Mesendoderm (in vitro differentiated cells): ENCODE data around the gene NFATC3.
A peak's percentile ranks its signal among the peaks of the same experiment; 100 is the strongest.

Source experiments
- DNase-seq: peaks from one replicate; pipeline ENCODE4 v3.0.0; 2013
- H2AK5ac ChIP-seq: 2 replicates; pipeline ENCODE4 v1.6.1; 2013; ENCODE audit warnings: low read length, inconsistent platforms
- H2BK120ac ChIP-seq: 2 replicates; pipeline ENCODE4 v1.6.1; 2013; ENCODE audit warnings: low read depth, mild to moderate bottlenecking, low read length, moderate library complexity, mixed read lengths
- H2BK15ac ChIP-seq: replicated peaks from 2 replicates; pipeline ENCODE4 v1.6.1; 2013; ENCODE audit warnings: low read depth, mild to moderate bottlenecking, moderate library complexity
- H2BK5ac ChIP-seq: 2 replicates; pipeline ENCODE4 v1.6.1; 2013; ENCODE audit warnings: low read length, inconsistent platforms
- H3K18ac ChIP-seq: 2 replicates; pipeline ENCODE4 v1.6.1; 2013; ENCODE audit warnings: mild to moderate bottlenecking, low read length, mixed read lengths
- H3K23ac ChIP-seq: one replicate; pipeline ENCODE4 v1.6.1; 2013; ENCODE audit warnings: low read length
- H3K27ac ChIP-seq: 2 replicates; pipeline ENCODE4 v1.5.1; 2013; ENCODE audit warnings: low read depth, mild to moderate bottlenecking, inconsistent platforms, low read length, moderate library complexity
- H3K27me3 ChIP-seq: 2 replicates; pipeline ENCODE4 v1.6.1; 2013; ENCODE audit warnings: low read length, control low read depth, mild to moderate bottlenecking, inconsistent platforms; ENCODE audit not compliant: insufficient read depth, poor library complexity
- H3K36me3 ChIP-seq: 2 replicates; pipeline ENCODE4 v1.6.1; 2013; ENCODE audit warnings: low read length, inconsistent platforms; ENCODE audit not compliant: control insufficient read depth, insufficient read depth
- H3K4ac ChIP-seq: one replicate; pipeline ENCODE4 v1.6.1; 2013; ENCODE audit warnings: low read depth, mild to moderate bottlenecking, low read length, moderate library complexity
- H3K4me1 ChIP-seq: 2 replicates; pipeline ENCODE4 v1.6.1; 2013; ENCODE audit warnings: low read depth, low read length, inconsistent platforms; ENCODE audit not compliant: control insufficient read depth
- H3K4me2 ChIP-seq: 2 replicates; pipeline ENCODE4 v1.6.1; 2013; ENCODE audit warnings: low read length
- H3K4me3 ChIP-seq: 2 replicates; pipeline ENCODE4 v1.5.1; 2013; ENCODE audit warnings: mild to moderate bottlenecking, low read length
- H3K56ac ChIP-seq: one replicate; pipeline ENCODE4 v1.6.1; 2013; ENCODE audit warnings: low read length
- H3K79me1 ChIP-seq: 2 replicates; pipeline ENCODE4 v1.6.1; 2013; ENCODE audit warnings: low read length, inconsistent platforms
- H3K79me2 ChIP-seq: 2 replicates; pipeline ENCODE4 v1.6.1; 2013; ENCODE audit warnings: mild to moderate bottlenecking, low read length; ENCODE audit not compliant: control insufficient read depth, insufficient read depth
- H3K9ac ChIP-seq: 2 replicates; pipeline ENCODE4 v1.6.1; 2013; ENCODE audit warnings: low read length, inconsistent platforms
- H4K5ac ChIP-seq: one replicate; pipeline ENCODE4 v1.6.1; 2013; ENCODE audit warnings: low read length
- H4K8ac ChIP-seq: one replicate; pipeline ENCODE4 v1.6.1; 2013; ENCODE audit warnings: low read depth, mild to moderate bottlenecking, control low read depth, low read length, moderate library complexity
- WGBS: extraction: QIAGEN DNeasy Blood & Tissue Kit; methylation state at CpG from one replicate; pipeline ENCODE4 v1.1.7; 2013; ENCODE audit warnings: low lambda C conversion rate, missing lambda C conversion rate; ENCODE audit not compliant: insufficient coverage; ENCODE audit errors: extremely low coverage; 5-methylcytosine and 5-hydroxymethylcytosine counted together

NFATC3 gene

DNA sequence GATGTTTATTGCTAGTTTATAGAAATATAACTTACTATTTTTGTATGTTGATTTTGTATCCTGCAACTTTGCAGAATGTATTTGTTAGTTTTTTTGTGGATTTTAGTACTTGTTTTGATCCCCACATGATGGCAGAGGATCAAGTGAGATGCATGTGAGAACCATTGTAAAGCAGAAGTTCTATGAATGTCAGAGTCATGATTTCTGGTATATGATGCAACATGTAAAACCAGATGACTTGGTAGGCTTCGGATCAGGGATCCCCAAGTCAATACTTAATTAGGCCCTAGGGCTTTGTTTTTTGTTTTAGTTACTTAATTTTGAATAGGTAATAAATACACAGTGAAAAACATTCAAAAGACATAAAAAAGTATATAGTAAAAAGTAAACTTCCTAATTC lies 104.9 kb downstream of the NFATC3 start:
- Histone ChIP-seq H3K4me1 (no peaks in the 10 kb centered on the region), H3K79me1 (no peaks in the 10 kb centered on the region), H3K18ac (no peak overlapping the region), H3K4ac (no peak overlapping the region), H3K79me2 (no peaks in the 10 kb centered on the region), H2BK120ac (no peak overlapping the region), H3K56ac (no peak overlapping the region), H3K4me2 (no peak overlapping the region), H2BK15ac (no peak overlapping the region), H3K23ac (no peak overlapping the region), H4K8ac (no peak overlapping the region), H3K36me3 (peaks cover 4% of the 10 kb centered on the region), H4K5ac (no peak overlapping the region), H3K4me3 (no peak overlapping the region), H2AK5ac (no peak overlapping the region), H3K27ac (no peak overlapping the region), H3K9ac (no peak overlapping the region), H3K27me3 (no peaks in the 10 kb centered on the region), H2BK5ac (no peak overlapping the region)
- no CpG with 5 or more reads among the region's 1 CpG for WGBS
- no peak for DNase-seq

DNA sequence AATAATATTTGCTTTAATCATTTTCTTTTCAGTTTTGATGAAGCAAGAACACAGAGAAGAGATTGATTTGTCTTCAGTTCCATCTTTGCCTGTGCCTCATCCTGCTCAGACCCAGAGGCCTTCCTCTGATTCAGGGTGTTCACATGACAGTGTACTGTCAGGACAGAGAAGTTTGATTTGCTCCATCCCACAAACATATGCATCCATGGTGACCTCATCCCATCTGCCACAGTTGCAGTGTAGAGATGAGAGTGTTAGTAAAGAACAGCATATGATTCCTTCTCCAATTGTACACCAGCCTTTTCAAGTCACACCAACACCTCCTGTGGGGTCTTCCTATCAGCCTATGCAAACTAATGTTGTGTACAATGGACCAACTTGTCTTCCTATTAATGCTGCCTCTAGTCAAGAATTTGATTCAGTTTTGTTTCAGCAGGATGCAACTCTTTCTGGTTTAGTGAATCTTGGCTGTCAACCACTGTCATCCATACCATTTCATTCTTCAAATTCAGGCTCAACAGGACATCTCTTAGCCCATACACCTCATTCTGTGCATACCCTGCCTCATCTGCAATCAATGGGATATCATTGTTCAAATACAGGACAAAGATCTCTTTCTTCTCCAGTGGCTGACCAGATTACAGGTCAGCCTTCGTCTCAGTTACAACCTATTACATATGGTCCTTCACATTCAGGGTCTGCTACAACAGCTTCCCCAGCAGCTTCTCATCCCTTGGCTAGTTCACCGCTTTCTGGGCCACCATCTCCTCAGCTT lies 105.8 kb downstream of the NFATC3 start:
- Histone ChIP-seq H4K5ac (no peak overlapping the region), H3K4ac (no peak overlapping the region), H3K4me2 (no peak overlapping the region), H3K36me3 (peaks cover 4% of the 10 kb centered on the region), H3K79me2 (no peaks in the 10 kb centered on the region), H3K9ac (no peak overlapping the region), H3K18ac (no peak overlapping the region), H3K4me3 (no peak overlapping the region), H3K23ac (no peak overlapping the region), H4K8ac (no peak overlapping the region), H3K56ac (no peak overlapping the region), H2BK5ac (no peak overlapping the region), H3K79me1 (no peaks in the 10 kb centered on the region), H2BK15ac (no peak overlapping the region), H3K27me3 (no peaks in the 10 kb centered on the region), H3K4me1 (no peaks in the 10 kb centered on the region), H3K27ac (no peak overlapping the region), H2AK5ac (no peak overlapping the region), H2BK120ac (no peak overlapping the region)
- DNase-seq = no peak
- no CpG with 5 or more reads among the region's 2 CpGs for WGBS

DNA sequence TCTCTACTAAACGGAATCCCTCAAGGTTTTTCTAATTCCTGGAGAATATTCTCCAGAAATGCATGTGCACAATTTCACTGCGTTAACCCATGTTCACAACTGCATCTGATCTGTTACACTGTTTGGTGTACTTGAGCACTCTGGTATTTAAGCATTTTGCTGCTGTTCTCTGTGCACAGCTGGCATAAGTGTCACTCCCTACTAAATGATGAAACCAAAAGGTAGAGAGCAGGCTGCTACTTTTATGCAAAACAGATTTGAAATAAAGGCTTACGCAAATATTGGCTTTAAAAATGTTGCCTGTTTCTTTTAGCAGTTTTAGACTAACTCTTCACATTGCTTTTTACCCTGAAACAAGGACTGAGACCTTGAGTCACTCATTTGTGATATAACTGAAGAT lies 109.1 kb downstream of the NFATC3 start:
- WGBS = no CpG with 5 or more reads among the region's 3 CpGs
- Histone ChIP-seq H4K8ac (no peak overlapping the region), H3K4ac (no peak overlapping the region), H3K27me3 (no peaks in the 10 kb centered on the region), H3K4me3 (no peak overlapping the region), H3K27ac (no peak overlapping the region), H2BK5ac (no peak overlapping the region), H2BK15ac (no peak overlapping the region), H2BK120ac (no peak overlapping the region), H3K18ac (no peak overlapping the region), H3K4me1 (no peaks in the 10 kb centered on the region), H2AK5ac (no peak overlapping the region), H3K4me2 (no peak overlapping the region), H3K79me1 (no peaks in the 10 kb centered on the region), H3K9ac (no peak overlapping the region), H3K36me3 (peaks cover 4% of the 10 kb centered on the region), H3K79me2 (no peaks in the 10 kb centered on the region), H4K5ac (no peak overlapping the region), H3K23ac (no peak overlapping the region), H3K56ac (no peak overlapping the region)
- DNase-seq = no peak

DNA sequence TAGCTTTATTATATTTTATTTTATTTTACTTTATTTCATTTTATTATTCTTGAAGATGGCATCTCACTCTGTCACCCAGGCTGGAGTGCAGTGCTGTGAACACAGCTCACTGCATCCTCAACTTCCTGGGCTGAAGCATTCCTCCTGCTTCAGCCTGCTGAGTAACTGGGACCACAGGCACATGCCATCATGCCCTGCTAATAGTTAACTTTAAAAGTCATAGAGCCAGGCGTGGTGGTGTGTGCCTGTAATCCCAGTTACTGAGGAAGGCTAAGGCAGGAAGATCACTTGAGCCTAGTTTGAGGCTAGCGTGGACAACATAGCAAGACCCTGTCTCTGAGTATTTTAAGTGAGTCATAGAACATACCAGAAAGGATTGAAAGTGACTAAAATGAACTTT lies 112.1 kb downstream of the NFATC3 start:
- H3K4me1 ChIP-seq = no peaks in the 10 kb centered on the region

DNA sequence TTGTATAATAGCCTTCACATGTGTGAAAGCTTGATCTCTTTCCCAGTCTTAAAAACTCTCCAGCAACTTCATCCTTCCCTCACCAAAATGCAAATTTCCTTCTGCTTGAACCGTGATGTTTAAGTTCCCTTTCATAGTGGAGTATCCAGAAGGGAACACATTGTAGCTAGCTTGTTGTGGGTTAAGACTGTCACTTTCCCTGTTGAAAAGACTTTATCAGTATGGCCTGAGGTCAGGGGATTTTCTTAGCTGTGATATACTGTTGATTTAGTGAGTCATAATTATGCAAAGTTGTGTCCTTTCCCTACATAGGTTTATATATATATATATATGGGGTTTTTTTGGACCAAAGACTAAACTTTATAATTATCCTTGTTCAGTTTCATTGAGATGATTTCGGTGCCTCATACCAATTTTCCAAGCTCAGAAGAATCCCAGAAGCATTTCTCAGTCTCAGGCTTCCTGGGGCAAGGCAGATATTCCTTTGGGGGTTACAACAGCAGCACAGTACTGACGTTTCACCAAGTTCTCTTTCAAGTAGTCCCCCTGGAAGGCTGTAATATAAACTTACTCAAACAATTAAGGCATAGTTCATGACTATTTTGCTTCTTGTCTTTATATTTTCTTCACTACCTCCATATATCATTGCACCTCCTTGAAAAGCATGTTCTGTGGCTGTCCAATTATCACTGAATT lies 115.1 kb downstream of the NFATC3 start:
- peaks cover 2% of the 10 kb centered on the region for H3K79me1 ChIP-seq
- no peak overlapping the region for H3K56ac ChIP-seq
- H3K4me2 ChIP-seq = no peak overlapping the region
- no peak overlapping the region for H3K23ac ChIP-seq
- no peaks in the 10 kb centered on the region for H3K27me3 ChIP-seq
- no peak overlapping the region for H3K4ac ChIP-seq
- WGBS = no CpG with 5 or more reads among the region's 3 CpGs
- H3K36me3 ChIP-seq = peaks cover 2% of the 10 kb centered on the region
- peak; percentile 22 for DNase-seq
- H3K9ac ChIP-seq = no peak overlapping the region
- no peak overlapping the region for H4K8ac ChIP-seq
- no peaks in the 10 kb centered on the region for H3K4me1 ChIP-seq
- no peak overlapping the region for H2AK5ac ChIP-seq
- no peak overlapping the region for H2BK5ac ChIP-seq
- no peak overlapping the region for H2BK15ac ChIP-seq
- no peak overlapping the region for H3K4me3 ChIP-seq
- H3K18ac ChIP-seq = no peak overlapping the region
- no peak overlapping the region for H2BK120ac ChIP-seq
- no peaks in the 10 kb centered on the region for H3K79me2 ChIP-seq
- H3K27ac ChIP-seq = no peak overlapping the region
- H4K5ac ChIP-seq = no peak overlapping the region

More for the DNA sequence above, 112.1 kb downstream of the NFATC3 start:
- Histone ChIP-seq H2AK5ac (no peak overlapping the region), H3K36me3 (peaks cover 2% of the 10 kb centered on the region), H4K8ac (no peak overlapping the region), H3K27me3 (no peaks in the 10 kb centered on the region), H3K4me2 (no peak overlapping the region), H3K9ac (no peak overlapping the region), H3K4ac (no peak overlapping the region), H3K56ac (no peak overlapping the region), H3K79me1 (peaks cover 2% of the 10 kb centered on the region), H3K23ac (no peak overlapping the region), H3K4me3 (no peak overlapping the region), H2BK15ac (no peak overlapping the region), H2BK120ac (no peak overlapping the region), H2BK5ac (no peak overlapping the region), H4K5ac (no peak overlapping the region), H3K79me2 (no peaks in the 10 kb centered on the region), H3K18ac (no peak overlapping the region), H3K27ac (no peak overlapping the region)
- WGBS = no CpG with 5 or more reads among the region's 2 CpGs
- no peak for DNase-seq
